ENCODE data around the gene POLR2A.
A peak's percentile ranks its signal among the peaks of the same experiment; 100 is the strongest.

The POLR2A gene

GRCh38 chr17:7508846-7509245 is 24.7 kb downstream of the POLR2A start:
- no peak for DNase-seq

- DNase-seq = no peak
Measured at GRCh38 chr17:7509937-7510336, 25.8 kb downstream of the POLR2A start.

GRCh38 chr17:7511108-7511507 is 26.9 kb downstream of the POLR2A start:
- no peak for DNase-seq

GRCh38 chr17:7512105-7512504 is 27.9 kb downstream of the POLR2A start:
- no peak for DNase-seq

- DNase-seq = no peak
Measured at GRCh38 chr17:7512824-7513540, 28.8 kb downstream of the POLR2A start.

- no peak for DNase-seq
Measured at GRCh38 chr17:7513850-7514419, 29.8 kb downstream of the POLR2A start.

- DNase-seq = peak; percentile 61
Measured at GRCh38 chr17:7515911-7516610, 31.9 kb downstream of the POLR2A start.

- peak; percentile 19 for DNase-seq
Measured at GRCh38 chr17:7523033-7523432, 38.9 kb downstream of the POLR2A start.

GRCh38 chr17:7528842-7529241 is 44.7 kb downstream of the POLR2A start:
- DNase-seq = no peak

GRCh38 chr17:7530023-7530900 is 46.1 kb downstream of the POLR2A start:
- no peak for DNase-seq

GRCh38 chr17:7538050-7538449 is 53.9 kb downstream of the POLR2A start:
- no peak for DNase-seq

- no peak for DNase-seq
Measured at GRCh38 chr17:7538891-7539545, 54.9 kb downstream of the POLR2A start.

- DNase-seq = no peak
Measured at GRCh38 chr17:7541074-7541621, 57.0 kb downstream of the POLR2A start.

GRCh38 chr17:7544911-7545310 is 60.7 kb downstream of the POLR2A start:
- no peak for DNase-seq

GRCh38 chr17:7548585-7549400 is 64.6 kb downstream of the POLR2A start, which contains the start of gene TNFSF12:
TSS of gene TNFSF12 (plus strand) at chr17:7549058. CDS start at chr17:7549154, 96 bp downstream.
- DNase-seq = no peak

Measured in MV-4-11 (cell line).